GM19324 (cell line): ENCODE measurements around the gene FOXR1.

ENCODE experiments used
- ATAC-seq: cut with Tn5 transposase; IDR thresholded peaks from one replicate; pipeline ENCODE4 v1.9.1; 2021; ENCODE audit warnings: mild to moderate bottlenecking, moderate library complexity; ENCODE audit not compliant: unreplicated experiment, low FRiP score

Gene FOXR1

GRCh38 chr11:118971646-118972045, at the start of gene FOXR1:
FOXR1 (plus strand) TSS chr11:118971761; CDS start chr11:118971932, 171 bp downstream.
- ATAC-seq, result no peak

- no peak for ATAC-seq
Observed at GRCh38 chr11:118921929-118922744, 49.4 kb upstream of the FOXR1 start.

GRCh38 chr11:118922745-118923627, 48.6 kb upstream of the FOXR1 start:
- ATAC-seq, result no peak

- no peak for ATAC-seq
Observed at GRCh38 chr11:118923721-118924587, 47.6 kb upstream of the FOXR1 start.

GRCh38 chr11:118924591-118925585, 46.7 kb upstream of the FOXR1 start:
- ATAC-seq, result no peak

GRCh38 chr11:118927554-118928100, 43.9 kb upstream of the FOXR1 start:
- no peak for ATAC-seq

GRCh38 chr11:118928101-118928869, 43.3 kb upstream of the FOXR1 start:
- ATAC-seq, result peak; percentile 38

- no peak for ATAC-seq
Observed at GRCh38 chr11:118928870-118929500, 42.6 kb upstream of the FOXR1 start.

GRCh38 chr11:118929501-118930093, 42.0 kb upstream of the FOXR1 start:
- no peak for ATAC-seq

- ATAC-seq, result no peak
Observed at GRCh38 chr11:118930094-118930712, 41.4 kb upstream of the FOXR1 start.

GRCh38 chr11:118931571-118931970, 40.0 kb upstream of the FOXR1 start:
- ATAC-seq, result no peak

GRCh38 chr11:118933486-118933885, 38.1 kb upstream of the FOXR1 start:
- no peak for ATAC-seq

GRCh38 chr11:118935376-118935775, 36.2 kb upstream of the FOXR1 start:
- no peak for ATAC-seq

- ATAC-seq, result no peak
Observed at GRCh38 chr11:118938491-118939403, 32.8 kb upstream of the FOXR1 start.

- no peak for ATAC-seq
Observed at GRCh38 chr11:118939404-118939915, 32.1 kb upstream of the FOXR1 start.
